Activated CD4-positive, alpha-beta T cell treated with anti-CD3 and anti-CD28 coated beads, Interleukin-2, Interleukin-6, amounts not matched to agents 100 ng/mL and 50 ng/mL, durations not matched to agents 16 hours and 8 hours (primary cell): ENCODE results near the gene PEX5L.
A peak's percentile ranks its signal among the peaks of the same experiment; 100 is the strongest.
"Not testable (repeated sequence)": the region's sequence is repeated elsewhere in the genome, so short reads cannot be mapped to it uniquely, and the experiment has no call there.

ENCODE experiments used
- DNase-seq: peaks from one replicate; pipeline ENCODE4 v3.0.0-alpha.2; 2020

The PEX5L gene

DNA sequence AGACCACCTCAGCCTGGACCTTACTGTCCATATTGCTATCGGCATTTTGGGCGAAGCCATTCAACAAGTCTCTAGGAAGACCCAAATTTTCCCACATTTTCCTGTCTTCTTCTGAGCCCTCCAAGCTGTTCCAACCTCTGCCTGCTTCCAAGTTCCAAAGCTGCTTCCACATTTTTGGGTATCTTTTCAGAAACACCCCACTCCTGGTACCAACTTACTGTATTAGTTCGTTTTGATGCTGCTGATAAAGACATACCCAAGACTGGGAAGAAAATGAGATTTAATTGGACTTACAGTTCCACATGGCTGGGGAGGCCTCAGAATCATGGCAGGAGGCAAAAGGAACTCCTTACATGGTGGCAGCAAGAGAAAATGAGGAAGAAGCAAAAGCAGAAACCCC is 28.4 kb downstream of the PEX5L start:
- DNase-seq, result not testable (repeated sequence)

DNA sequence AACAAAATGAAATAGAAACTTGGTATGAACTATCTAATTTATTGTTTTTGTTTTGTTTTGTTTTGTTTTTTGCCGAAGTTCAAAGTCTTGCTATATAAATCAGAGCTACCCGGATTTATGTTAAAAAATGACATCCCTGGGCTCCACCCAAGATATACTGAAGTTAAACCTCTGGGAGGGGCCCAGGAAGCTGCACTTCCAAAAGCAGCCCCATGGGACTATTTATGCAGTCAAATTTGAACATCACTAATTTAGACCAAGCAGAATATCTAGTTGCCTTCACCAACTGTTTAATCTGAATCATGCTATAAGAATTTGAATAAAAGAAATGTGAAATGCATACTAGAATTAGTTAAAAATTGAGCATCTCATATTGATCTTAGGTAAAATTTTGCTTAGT is 32.2 kb downstream of the PEX5L start:
- no peak for DNase-seq

DNA sequence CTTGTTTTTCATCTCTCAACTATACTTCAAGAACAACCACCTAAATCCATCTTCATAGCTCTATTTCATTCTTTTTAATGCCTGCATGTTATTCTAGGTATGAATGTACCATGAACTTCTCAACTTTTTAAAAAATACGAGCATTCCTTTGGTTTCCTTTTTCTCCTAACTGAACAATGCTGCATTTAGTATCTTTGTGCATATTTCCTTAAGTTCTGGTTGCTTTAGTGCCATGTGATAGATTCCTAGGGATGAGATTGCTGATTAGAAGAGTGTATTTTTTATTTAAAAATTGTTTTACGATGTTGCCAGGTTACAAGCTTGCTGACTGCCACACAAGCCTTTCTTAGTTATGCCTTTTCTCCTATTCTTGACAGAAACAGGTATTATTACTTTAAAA is 34.7 kb downstream of the PEX5L start:
- DNase-seq, result no peak

DNA sequence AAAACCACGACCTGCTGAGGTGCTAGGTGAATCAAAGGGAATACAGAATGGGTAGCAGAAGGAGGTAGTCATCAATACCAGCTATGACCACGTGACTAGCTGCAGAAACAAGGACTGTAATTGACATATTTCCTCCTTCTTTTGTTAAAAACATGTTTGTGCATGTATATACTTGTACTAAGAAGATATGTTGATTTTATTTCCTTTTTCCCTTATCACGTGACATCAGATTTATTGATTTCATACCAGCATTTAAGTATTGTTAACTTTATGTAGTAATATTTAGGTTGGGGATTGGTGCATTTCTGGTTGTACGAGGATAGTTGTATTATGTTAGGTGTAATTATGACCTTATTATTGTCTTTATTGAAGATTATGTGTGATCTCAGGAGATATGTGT is 36.2 kb downstream of the PEX5L start:
- DNase-seq, result no peak

DNA sequence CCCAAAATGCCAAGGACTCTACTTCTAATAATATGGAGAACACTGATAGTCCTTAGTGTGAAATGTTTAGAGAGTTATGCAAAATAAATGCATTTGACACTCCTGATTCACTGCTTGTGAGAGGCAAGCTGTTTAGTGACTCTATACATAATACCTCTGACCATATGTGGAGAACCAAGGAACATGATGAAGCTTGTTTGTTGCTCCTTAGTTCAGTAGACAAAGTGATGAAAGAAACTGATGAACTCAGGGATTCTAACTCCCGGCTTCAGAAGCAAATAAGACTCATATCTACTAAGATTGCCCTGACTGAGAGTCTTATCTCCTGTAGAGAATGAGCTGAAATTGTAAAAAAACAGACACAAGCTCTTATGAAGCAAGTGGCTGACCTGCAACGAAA is 41.3 kb downstream of the PEX5L start:
- DNase-seq, result no peak

DNA sequence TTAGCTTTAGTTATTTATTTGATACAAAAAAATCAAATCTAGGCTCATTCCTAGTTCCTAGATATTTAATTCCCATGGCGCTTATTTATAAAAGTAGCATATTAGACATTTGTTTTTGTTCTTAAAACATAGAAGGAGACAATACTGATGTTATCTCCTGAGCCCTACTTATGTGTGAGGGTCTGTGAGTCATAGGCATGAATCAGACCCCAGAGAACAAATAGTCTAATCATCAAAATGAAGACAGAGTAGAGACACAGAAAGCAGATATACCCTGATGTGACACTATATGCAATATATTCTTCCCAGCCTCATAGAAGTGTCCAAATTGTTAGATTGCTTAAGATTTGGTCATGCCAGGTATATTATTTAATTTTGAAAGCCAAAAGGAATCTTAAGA is 44.9 kb downstream of the PEX5L start:
- DNase-seq, result no peak

DNA sequence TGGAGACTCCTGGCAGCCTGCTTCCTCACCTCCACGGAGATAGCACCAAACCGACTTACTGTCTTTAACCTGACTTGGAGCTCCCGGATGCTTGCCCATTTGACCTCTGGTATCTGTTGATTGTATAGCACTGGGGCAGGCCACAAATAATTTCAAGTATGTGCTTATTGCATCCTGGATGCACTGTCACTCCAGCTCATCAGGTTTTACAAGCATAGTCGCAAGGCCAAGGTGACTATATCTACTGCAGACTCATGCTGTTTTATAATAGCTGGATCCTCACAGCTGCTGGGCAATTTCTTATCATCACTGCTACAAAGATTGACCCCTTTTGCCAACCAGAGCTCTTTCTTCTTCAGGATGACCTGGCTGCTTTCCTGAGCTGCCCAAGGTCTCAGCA is 45.6 kb downstream of the PEX5L start:
- DNase-seq, result no peak

DNA sequence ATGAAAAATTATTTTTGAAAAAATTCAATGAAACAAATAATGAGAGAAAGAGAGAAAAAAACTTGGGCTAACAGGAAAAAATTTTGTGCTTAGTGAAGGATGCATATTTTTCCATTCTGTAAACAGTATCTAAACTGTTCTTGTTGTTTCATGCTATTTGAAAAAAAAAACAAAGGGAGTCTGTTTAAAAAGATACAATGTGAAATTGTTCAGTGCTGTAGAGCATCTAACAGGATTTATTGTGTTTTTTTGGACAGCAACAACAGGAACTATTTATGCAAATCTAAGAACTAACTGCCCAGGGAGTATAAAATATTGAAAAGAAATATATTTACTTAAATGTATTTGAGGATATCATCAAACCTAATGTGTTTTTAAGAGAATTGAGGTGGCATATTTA is 55.1 kb downstream of the PEX5L start:
- no peak for DNase-seq

DNA sequence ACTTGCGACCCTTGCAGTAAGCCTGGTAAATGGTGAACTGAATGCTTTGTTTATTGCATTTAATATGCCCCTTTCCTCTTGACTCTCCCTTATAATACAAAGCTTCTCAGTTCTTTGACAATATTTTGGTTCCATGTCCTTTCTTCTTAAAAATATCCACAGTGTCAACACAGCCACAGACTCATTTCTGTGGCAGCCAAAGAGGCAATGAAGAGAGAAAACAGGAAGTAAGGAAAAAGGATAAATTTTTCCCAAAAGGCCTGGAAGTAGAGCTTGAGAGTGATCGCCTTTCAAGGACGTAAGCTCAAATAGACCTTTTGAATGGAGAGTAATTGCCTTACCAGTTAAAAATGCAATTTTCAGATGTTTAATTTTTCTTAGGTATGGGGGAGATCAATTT is 59.4 kb downstream of the PEX5L start:
- DNase-seq, result no peak

DNA sequence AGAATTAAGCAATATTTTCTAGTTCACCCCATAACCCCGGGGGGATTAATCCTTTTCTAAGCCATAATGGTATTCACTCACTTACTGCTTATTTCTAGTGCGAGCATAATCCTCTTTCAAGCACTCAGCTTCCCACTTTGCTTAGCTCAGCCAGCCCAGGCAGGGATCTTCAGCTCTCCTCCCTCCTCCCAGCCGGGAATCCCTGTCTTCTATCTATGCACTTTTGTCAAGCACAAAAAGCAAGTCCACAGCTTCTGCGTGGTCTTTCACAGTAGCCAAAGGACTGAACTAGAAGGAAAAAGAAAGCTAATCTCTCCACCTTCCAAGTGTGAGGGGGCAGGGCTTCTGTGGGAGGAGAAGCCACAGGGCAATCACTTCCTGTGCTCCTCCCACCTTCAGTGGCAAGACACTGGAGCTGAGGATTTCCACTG is 62.8 kb downstream of the PEX5L start:
- peak; percentile 23 for DNase-seq

DNA sequence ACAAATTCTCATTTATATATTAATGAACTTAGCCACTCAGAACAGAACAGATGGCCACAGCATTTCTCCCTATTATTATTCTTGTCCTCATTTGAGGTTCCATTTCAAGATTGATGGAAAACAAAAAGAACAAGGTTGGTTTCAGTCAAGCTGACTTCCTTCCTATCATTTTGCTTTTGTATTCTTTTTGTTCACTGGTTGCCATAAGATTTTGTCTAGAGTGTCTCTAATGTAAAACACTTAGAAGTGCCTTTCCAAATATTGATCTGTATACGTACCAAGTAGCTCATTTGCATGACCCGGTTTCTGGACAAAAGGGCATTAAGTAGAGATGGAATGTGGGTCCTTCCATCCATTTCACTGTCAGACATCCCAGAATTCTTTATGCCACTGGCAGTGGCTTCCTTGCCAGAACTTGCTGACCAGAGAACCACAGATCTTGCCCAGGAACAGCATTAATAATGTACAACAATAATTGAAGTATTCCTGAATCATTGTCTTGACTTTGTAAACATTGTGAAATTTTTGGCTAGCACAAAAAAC is 63.8 kb downstream of the PEX5L start:
- no peak for DNase-seq

DNA sequence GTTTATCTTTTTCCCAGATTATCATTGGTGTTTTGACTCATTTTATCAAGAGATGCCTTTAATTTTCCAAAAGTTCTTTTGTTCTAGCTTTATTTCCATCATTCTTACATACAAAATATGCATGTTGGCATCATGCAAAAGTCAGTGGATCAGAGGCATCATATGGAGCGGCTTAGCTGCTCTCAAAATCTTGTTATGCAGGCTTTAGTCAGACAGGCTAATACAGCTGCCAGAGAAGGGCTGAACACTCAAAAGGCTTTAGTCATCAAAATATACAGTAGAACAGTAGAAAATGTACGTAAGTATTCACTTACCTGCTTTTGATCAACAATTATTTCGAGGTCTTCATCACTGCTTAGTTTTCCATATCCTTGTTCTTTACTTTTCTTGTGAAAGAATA is 65.5 kb downstream of the PEX5L start:
- no peak for DNase-seq

DNA sequence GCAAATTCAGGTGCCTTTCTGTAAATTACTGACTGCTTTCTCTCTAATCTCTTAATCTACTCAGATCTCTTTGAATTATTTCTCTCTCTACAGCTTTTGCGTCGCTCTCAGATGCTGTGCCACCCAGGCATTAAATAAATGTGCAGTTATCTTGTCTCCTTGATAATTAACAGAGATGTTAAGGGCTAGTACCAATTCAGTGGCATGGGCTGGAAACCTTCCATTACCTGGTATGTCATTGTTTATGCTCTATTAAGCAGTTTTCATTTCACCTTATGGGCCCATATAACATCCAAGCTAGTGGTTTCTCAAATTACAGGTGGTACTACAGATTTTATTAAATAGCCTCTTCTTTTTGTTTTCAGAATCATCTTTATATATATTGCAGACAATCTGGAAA is 66.0 kb downstream of the PEX5L start:
- no peak for DNase-seq

DNA sequence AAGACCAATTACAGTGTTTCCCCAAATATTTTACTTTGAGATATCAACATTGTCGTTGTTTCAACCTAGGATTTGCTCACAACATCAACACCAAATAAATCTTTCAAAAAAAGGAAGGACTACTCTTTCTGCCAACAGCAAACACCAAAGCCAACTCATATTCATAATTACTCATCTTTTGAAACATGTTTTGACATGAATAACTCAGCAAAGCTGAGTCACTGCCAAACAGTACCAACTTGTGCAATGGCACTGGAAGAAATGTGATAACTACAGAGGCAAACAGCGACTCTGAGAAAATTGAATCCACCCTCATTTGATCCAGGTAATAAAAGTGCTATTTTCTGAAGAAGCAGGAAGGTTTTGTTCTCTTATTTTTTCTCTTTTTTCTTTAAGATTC is 67.2 kb downstream of the PEX5L start:
- DNase-seq, result peak; percentile 77

DNA sequence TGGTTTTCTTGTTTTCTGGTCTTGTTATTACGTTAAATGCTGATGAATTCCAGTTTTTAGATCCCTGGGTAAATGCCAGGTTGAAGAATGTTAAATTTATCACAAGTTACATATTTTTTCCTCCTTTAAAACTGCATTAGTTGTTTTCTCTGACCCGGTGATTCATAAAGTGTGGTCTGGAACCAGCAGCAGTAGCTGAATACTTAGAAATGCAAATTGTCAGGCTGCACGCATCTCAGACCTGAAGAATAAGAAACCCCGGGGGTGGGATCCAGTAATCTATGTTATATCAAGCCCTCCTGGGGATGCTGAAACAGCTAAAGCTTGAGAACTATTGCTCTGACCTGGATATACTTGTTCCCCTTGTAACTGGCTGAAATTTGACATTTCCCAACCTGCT is 69.1 kb downstream of the PEX5L start:
- peak; percentile 65 for DNase-seq

DNA sequence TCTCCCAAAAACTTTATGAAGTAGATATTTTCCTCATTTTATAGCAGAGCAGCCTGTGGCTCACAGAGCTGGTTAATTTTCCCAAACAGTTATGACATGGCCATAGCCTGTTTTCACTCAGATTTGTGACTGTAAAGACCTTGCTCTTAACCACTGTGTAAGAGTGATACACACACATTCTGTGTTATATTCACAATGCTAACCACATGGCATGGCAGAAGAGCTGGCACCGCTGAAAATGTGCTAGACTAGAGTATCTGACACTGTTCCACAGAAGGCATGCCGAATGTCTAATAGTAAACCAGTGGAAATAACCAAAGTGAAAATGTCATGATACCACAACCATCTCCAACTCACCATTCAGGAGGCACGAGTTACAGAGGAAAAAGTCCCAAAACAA is 71.8 kb downstream of the PEX5L start:
- DNase-seq, result peak; percentile 49

DNA sequence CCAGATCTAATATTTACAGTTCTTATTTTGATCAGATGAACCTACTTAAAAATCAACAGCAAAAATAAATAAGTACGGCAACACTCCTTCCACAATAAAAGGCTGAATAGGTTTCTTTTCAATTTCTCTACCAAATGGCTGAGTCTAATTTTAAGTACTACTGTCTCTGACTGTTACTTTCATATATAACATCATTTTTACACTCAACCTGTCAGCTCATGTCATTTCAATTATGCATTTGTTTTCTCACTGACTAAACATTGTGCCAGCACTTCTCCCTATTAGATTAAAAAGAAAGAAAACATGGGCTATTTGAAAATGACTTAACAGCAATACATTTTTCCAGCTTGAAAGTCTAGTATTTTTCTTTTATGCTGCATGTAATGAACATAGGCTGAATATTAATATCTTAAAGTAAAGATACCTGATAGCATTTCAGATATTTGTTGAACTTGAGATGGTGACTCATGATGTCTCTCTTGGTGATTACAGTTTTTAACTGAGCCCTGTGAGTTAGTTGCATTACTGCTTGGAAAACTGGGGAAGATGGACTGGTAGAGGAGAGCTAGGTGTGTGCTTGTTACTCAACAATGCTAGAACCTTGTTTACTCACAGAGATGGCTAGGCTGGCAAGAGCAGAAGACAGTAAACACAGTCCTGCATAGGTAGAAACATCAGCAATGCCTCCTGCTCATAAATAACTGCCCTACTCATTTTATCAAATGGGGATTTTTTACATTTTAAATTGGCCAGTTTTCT is 73.9 kb downstream of the PEX5L start:
- DNase-seq, result no peak

DNA sequence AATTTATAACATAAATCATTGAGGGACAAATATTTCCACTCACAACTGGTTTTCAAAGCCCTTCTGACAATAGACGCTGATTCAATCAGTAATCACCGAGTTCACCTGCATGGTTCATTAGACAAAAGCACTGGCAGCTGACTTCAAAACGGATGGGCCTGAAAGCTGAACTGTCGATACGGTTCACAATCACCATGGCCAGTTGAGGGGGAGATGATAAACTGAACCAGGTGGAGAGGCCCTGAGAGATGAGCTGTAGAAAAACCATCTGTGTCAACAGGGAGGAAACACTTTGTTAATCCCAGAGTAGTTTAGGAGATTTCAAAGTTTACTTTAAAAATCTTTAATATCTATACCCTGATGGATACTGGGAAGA is 75.0 kb downstream of the PEX5L start:
- no peak for DNase-seq

DNA sequence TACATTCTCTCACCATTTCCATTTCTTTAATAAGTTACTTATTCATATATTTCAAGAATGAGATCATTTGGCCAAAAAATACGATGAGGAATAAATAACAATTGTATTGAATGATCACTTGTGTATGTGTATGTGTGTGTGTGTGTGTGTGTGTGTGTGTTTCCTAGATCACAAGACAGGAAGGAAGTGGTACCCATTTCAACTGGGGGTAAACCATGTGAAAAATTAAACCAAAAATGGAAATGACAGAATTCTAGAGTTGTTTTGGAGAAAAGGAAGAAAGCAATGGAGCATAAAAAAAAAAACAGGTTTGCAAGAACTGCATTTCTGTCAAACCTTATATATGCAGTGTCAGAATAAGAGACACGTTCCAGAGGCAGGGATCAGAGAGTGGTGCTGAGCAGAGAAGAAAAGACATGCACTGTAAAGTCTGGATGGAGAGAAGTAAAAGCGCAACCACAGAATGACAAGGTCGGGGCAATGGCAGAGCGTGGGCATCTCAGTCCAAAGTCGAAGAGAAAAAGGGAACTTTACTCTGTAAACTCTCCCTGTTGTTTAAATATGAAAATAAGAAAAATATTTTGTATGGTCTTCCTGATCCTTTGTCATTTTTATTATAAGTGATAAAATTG is 75.5 kb downstream of the PEX5L start:
- no peak for DNase-seq

DNA sequence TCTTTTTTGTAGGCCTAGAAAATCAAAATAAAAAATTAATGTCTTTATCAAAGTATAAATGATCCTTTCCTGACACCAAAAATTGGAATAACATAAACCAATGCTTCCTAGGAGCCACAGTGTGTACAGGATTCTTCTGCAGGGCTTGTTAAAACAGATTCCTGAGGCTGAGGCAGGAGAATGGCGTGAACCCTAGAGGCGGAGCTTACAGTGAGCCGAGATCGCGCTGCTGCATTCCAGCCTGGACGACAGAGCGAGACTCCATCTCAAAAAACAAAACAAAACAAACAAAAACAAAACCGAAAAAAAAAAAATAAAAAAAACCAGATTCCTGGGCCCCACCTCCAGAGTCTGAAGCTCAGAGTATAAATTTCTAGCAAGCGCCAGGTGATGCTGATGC is 78.0 kb downstream of the PEX5L start:
- DNase-seq, result no peak

DNA sequence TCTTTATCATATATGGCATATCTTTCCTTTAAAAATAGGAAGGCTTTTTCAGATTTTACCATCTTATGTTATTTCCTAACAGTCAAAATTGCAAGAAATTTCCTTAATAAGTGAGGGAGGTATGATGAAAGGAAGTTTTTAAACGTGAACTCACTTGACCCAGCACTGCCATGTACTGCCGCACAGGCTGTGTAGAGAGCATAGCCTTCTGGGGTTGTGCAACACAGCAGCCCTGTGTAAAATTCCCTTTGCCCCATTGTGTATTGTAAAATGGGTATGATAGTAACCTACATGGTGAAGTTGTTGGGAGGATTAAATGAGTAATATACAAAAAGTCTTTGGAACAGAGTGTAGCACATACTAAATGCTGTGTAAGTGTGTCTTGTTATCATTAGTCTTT is 78.6 kb downstream of the PEX5L start:
- no peak for DNase-seq

DNA sequence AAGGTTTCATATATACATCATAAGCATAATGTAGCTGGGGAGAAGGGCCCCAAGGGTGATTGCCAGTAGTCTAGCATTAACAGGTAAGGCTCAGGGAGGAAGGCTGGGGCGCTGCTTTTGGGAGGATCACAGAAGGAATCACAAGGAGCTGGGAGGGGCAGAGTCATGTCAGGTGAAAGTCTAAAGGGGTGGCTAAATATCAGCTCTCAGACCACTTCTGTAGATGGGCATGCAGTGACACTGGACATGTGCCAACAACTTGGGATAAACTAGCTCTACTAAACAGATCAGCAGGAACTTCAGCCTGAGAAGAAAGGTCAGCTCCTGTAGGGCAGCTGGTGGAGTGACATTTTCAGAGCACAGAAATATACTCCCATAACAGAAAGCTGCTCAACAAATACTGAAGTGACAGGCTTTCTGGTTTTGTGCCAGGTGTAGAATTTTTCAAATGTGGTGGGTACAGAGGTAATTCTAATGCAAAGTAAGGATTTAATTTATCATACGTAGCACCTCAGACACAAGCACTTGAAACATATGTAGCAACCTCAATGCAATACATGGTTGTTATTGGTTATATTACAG is 79.4 kb downstream of the PEX5L start:
- no peak for DNase-seq

DNA sequence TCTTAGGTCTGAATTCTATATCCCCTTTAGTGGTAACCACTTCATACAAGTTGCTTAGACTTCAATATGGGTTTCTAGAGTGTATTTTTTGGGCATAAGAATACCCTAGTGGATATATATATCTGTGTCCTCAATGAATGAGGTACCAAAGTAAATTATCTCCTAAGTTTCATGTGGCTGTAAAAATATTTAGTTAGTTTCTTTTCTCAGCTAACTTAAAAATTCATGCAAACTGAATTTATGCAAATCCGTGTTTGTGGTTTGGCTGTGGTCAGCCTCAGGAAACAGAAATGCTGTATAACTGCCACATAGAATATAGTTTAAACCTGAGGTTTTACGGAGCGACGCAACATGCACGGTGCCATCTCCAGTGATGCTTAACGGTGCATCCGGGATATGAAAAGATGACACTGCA is 80.3 kb downstream of the PEX5L start:
- DNase-seq, result peak; percentile 77

DNA sequence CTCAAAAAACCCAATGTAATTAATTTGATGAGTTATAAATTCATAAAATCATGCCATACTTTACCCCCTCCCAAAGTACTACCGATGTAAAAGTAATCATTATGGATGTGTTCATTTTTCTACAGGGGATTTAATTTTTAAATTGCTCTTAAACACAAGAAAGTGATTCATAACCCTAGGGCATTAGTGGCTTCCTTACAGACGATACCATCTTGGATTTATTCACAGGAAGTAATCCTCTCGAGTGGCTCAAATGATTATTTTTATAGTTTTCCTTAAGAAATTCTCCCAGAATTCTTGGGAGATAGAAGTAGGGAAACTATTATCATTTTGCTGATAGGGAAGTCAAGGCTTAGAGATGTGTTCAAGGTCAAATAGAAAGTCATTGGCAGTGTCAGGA is 80.9 kb downstream of the PEX5L start:
- no peak for DNase-seq
